Measurements from ENCODE around the gene ZNF534. TPM values are rescaled to one million over a fixed set of nuclear protein-coding genes. Genes with fewer than 3 reads are reported as not detected.

The ZNF534 gene
- total RNA-seq (ENCODE audit: low replicate concordance) = 0.36 TPM in 1 of 2 replicates, not detected in the other
- long read RNA-seq = 0 reads

GRCh38 chr19:52428937-52429336, at the start of gene ZNF534:
Gene ZNF534 (plus strand): TSS chr19:52429148. CDS start chr19:52431475, 2,327 bp downstream.
- no peak for DNase-seq (ENCODE audit: extremely low spot score, unreplicated experiment)
- TF ChIP-seq CTCF (conservative IDR thresholded peaks at IDR 0.05) = no peak
- H3K9me3 Mint-ChIP-seq = peaks cover 9% of the 10 kb centered on the region

GRCh38 chr19:52391135-52391534, 37.8 kb upstream of the ZNF534 start:
- no peaks in the 10 kb centered on the region for H3K9me3 Mint-ChIP-seq
- DNase-seq (ENCODE audit: extremely low spot score, unreplicated experiment) = no peak
- TF ChIP-seq CTCF (conservative IDR thresholded peaks at IDR 0.05) = no peak
- H3K4me3 Mint-ChIP-seq = no peak overlapping the region
- no peaks in the 10 kb centered on the region for H3K4me1 Mint-ChIP-seq (ENCODE audit: unreplicated experiment)
- no peaks in the 10 kb centered on the region for H3K27me3 Mint-ChIP-seq
- peaks cover 12% of the 10 kb centered on the region for H3K36me3 Mint-ChIP-seq
- H3K27ac Mint-ChIP-seq = no peak overlapping the region

More at GRCh38 chr19:52428937-52429336, at the start of gene ZNF534:
- Mint-ChIP-seq H3K36me3 (no peaks in the 10 kb centered on the region), H3K4me1 (ENCODE audit: unreplicated experiment) (no peaks in the 10 kb centered on the region), H3K27ac (no peak within 1 kb of the TSS), H3K27me3 (no peaks in the 10 kb centered on the region), H3K4me3 (no peak within 1 kb of the TSS)

- no peak for DNase-seq (ENCODE audit: extremely low spot score, unreplicated experiment)
- no peak for TF ChIP-seq CTCF (conservative IDR thresholded peaks at IDR 0.05)
- no peaks in the 10 kb centered on the region for H3K27me3 Mint-ChIP-seq
- peak within 1 kb of the TSS; percentile 83 for H3K4me3 Mint-ChIP-seq
- H3K36me3 Mint-ChIP-seq = peaks cover 11% of the 10 kb centered on the region
- H3K27ac Mint-ChIP-seq = peak within 1 kb of the TSS; percentile 83
- no peaks in the 10 kb centered on the region for H3K9me3 Mint-ChIP-seq
- H3K4me1 Mint-ChIP-seq (ENCODE audit: unreplicated experiment) = no peaks in the 10 kb centered on the region
Measured at GRCh38 chr19:52397310-52398080, 31.5 kb upstream of the ZNF534 start, which contains the start of gene ZNF528. Gene ZNF528 (plus strand): TSS chr19:52397849. CDS start chr19:52402014, 4,165 bp downstream.

- H3K27me3 Mint-ChIP-seq = no peaks in the 10 kb centered on the region
- TF ChIP-seq CTCF (conservative IDR thresholded peaks at IDR 0.05) = no peak
Measured at GRCh38 chr19:52398081-52398441, 30.9 kb upstream of the ZNF534 start.

GRCh38 chr19:52410276-52410675, 18.7 kb upstream of the ZNF534 start:
- H3K27ac Mint-ChIP-seq = no peak overlapping the region
- DNase-seq (ENCODE audit: extremely low spot score, unreplicated experiment) = no peak
- H3K27me3 Mint-ChIP-seq = no peaks in the 10 kb centered on the region
- H3K4me3 Mint-ChIP-seq = no peak overlapping the region
- no peaks in the 10 kb centered on the region for H3K4me1 Mint-ChIP-seq (ENCODE audit: unreplicated experiment)
- H3K36me3 Mint-ChIP-seq = peaks cover 32% of the 10 kb centered on the region
- H3K9me3 Mint-ChIP-seq = peaks cover 6% of the 10 kb centered on the region
- no peak for TF ChIP-seq CTCF (conservative IDR thresholded peaks at IDR 0.05)

More at GRCh38 chr19:52398081-52398441, 30.9 kb upstream of the ZNF534 start:
- no peaks in the 10 kb centered on the region for H3K9me3 Mint-ChIP-seq
- H3K27ac Mint-ChIP-seq = peak overlapping the region; percentile 83
- H3K36me3 Mint-ChIP-seq = peaks cover 11% of the 10 kb centered on the region
- DNase-seq (ENCODE audit: extremely low spot score, unreplicated experiment) = no peak
- peak overlapping the region; percentile 83 for H3K4me3 Mint-ChIP-seq
- no peaks in the 10 kb centered on the region for H3K4me1 Mint-ChIP-seq (ENCODE audit: unreplicated experiment)

Measured in type B pancreatic cell (in vitro differentiated cells).